H9 (cell line): ENCODE results near the gene DAAM2. TPM values are rescaled to one million over a fixed set of nuclear protein-coding genes. Genes with fewer than 3 reads are reported as not detected.

Experiments
- DNase-seq: peaks from one replicate; pipeline ENCODE4 v3.0.0-alpha.2; 2017
- H2AFZ ChIP-seq: one replicate; pipeline ENCODE4 v1.6.1; 2013; ENCODE audit warnings: mild to moderate bottlenecking, low read length, control low read depth, moderate library complexity
- H2AK5ac ChIP-seq: 2 replicates; pipeline ENCODE4 v1.6.1; 2013; ENCODE audit warnings: low read length, control low read depth, mixed read lengths; ENCODE audit not compliant: insufficient read length
- H2BK120ac ChIP-seq: one replicate; pipeline ENCODE4 v1.6.1; 2013; ENCODE audit warnings: low read depth, mild to moderate bottlenecking, low read length, control low read depth, inconsistent platforms; ENCODE audit not compliant: poor library complexity, severe bottlenecking
- H2BK12ac ChIP-seq: 2 replicates; pipeline ENCODE4 v1.6.1; 2013; ENCODE audit warnings: low read length, control low read depth, mixed read lengths, low read depth; ENCODE audit not compliant: insufficient read length
- H2BK15ac ChIP-seq: 2 replicates; pipeline ENCODE4 v1.6.1; 2013; ENCODE audit warnings: low read depth, low read length, control low read depth
- H2BK20ac ChIP-seq: one replicate; pipeline ENCODE4 v1.6.1; 2013; ENCODE audit warnings: low read depth, mild to moderate bottlenecking, low read length, control low read depth, inconsistent platforms; ENCODE audit not compliant: poor library complexity, severe bottlenecking
- H2BK5ac ChIP-seq: 2 replicates; pipeline ENCODE4 v1.6.1; 2013; ENCODE audit warnings: low read length, control low read depth, mixed read lengths; ENCODE audit not compliant: insufficient read length
- H3K14ac ChIP-seq: 2 replicates; pipeline ENCODE4 v1.6.1; 2013; ENCODE audit warnings: low read length, control low read depth; ENCODE audit not compliant: insufficient read depth
- H3K18ac ChIP-seq: 2 replicates; pipeline ENCODE4 v1.6.1; 2013; ENCODE audit warnings: low read depth, mild to moderate bottlenecking, mixed read lengths, low read length, control low read depth; ENCODE audit not compliant: insufficient read length
- H3K23ac ChIP-seq: 2 replicates; pipeline ENCODE4 v1.6.1; 2013; ENCODE audit warnings: low read length, control low read depth, mixed read lengths, low read depth; ENCODE audit not compliant: insufficient read length
- H3K23me2 ChIP-seq: 2 replicates; pipeline ENCODE4 v1.6.1; 2013; ENCODE audit warnings: low read depth, mild to moderate bottlenecking, mixed read lengths, low read length, control low read depth; ENCODE audit not compliant: insufficient read length, poor library complexity, severe bottlenecking
- H3K27ac ChIP-seq: 2 replicates; pipeline ENCODE4 v1.5.1; 2013; ENCODE audit warnings: low read length, control low read depth, mixed read lengths, low read depth; ENCODE audit not compliant: insufficient read length
- H3K27me3 ChIP-seq: 2 replicates; pipeline ENCODE4 v1.6.1; 2013; ENCODE audit warnings: low read length, control low read depth, inconsistent platforms; ENCODE audit not compliant: insufficient read depth
- H3K4ac ChIP-seq: 2 replicates; pipeline ENCODE4 v1.6.1; 2013; ENCODE audit warnings: low read depth, mild to moderate bottlenecking, control low read depth, inconsistent platforms, low read length, moderate library complexity
- H3K4me1 ChIP-seq: 2 replicates; pipeline ENCODE4 v1.6.1; 2013; ENCODE audit warnings: low read length, control low read depth, inconsistent platforms; ENCODE audit not compliant: insufficient read depth
- H3K4me2 ChIP-seq: 2 replicates; pipeline ENCODE4 v1.6.1; 2013; ENCODE audit warnings: low read length, control low read depth, mixed read lengths; ENCODE audit not compliant: insufficient read length, insufficient read depth
- H3K56ac ChIP-seq: 2 replicates; pipeline ENCODE4 v1.6.1; 2013; ENCODE audit warnings: low read depth, mild to moderate bottlenecking, mixed read lengths, low read length, control low read depth; ENCODE audit not compliant: insufficient read length
- H3K79me1 ChIP-seq: 2 replicates; pipeline ENCODE4 v1.6.1; 2013; ENCODE audit warnings: low read depth, mild to moderate bottlenecking, moderate library complexity, low read length, control low read depth, inconsistent platforms; ENCODE audit not compliant: insufficient read depth, poor library complexity, severe bottlenecking
- H3K79me2 ChIP-seq: 2 replicates; pipeline ENCODE4 v1.6.1; 2013; ENCODE audit warnings: low read length, control low read depth, inconsistent platforms; ENCODE audit not compliant: insufficient read depth
- H3K9ac ChIP-seq: 2 replicates; pipeline ENCODE4 v1.6.1; 2013; ENCODE audit warnings: low read length, control low read depth, mixed read lengths; ENCODE audit not compliant: insufficient read length; ENCODE audit errors: extremely low read depth
- H3K9me3 ChIP-seq: one replicate; pipeline ENCODE4 v1.6.1; 2013; ENCODE audit warnings: low read depth, low read length, inconsistent platforms; ENCODE audit not compliant: control insufficient read depth
- H3T11ph ChIP-seq: one replicate; pipeline ENCODE4 v1.6.1; 2013; ENCODE audit warnings: mild to moderate bottlenecking, low read length, control low read depth, inconsistent platforms
- H4K20me1 ChIP-seq: one replicate; pipeline ENCODE4 v1.6.1; 2013; ENCODE audit not compliant: control insufficient read depth, insufficient read length, insufficient read depth
- H4K5ac ChIP-seq: 2 replicates; pipeline ENCODE4 v1.6.1; 2013; ENCODE audit warnings: low read depth, mild to moderate bottlenecking, mixed read lengths, low read length, control low read depth; ENCODE audit not compliant: insufficient read length
- H4K8ac ChIP-seq: replicated peaks from 2 replicates; pipeline ENCODE4 v1.6.1; 2013; ENCODE audit warnings: low read length, control low read depth, mixed read lengths, low read depth; ENCODE audit not compliant: insufficient read length
- H4K91ac ChIP-seq: 2 replicates; pipeline ENCODE4 v1.6.1; 2013; ENCODE audit warnings: low read depth, mild to moderate bottlenecking, moderate library complexity, mixed read lengths, low read length, control low read depth; ENCODE audit not compliant: insufficient read length
- H3K27ac Mint-ChIP-seq, 3 experiments: 2 replicates in 2 of 3; 3 replicates in 1 of 3; pipeline ENCODE4 v1.8.0; 2020 to 2021; ENCODE audit warnings: mixed read lengths in 3 of 3, mild to moderate bottlenecking in 1 of 3, moderate library complexity in 1 of 3
- H3K27me3 Mint-ChIP-seq: 2 replicates; pipeline ENCODE4 v1.8.0; 2021; ENCODE audit warnings: low read depth, mild to moderate bottlenecking, moderate library complexity, mixed read lengths
- H3K36me3 Mint-ChIP-seq, 3 experiments: 2 replicates in 2 of 3; 3 replicates in 1 of 3; pipeline ENCODE4 v1.8.0; 2020 to 2021; ENCODE audit warnings: low read depth in 3 of 3, mixed read lengths in 3 of 3; ENCODE audit not compliant: insufficient read depth in 1 of 3
- H3K4me1 Mint-ChIP-seq, 2 experiments: 2 replicates each; pipeline ENCODE4 v1.8.0; 2020; ENCODE audit warnings: mixed read lengths in 2 of 2
- H3K4me3 Mint-ChIP-seq, 2 experiments: 2 replicates in 1 of 2; 3 replicates in 1 of 2; pipeline ENCODE4 v1.8.0; 2020 to 2021; ENCODE audit warnings: mild to moderate bottlenecking in 2 of 2, mixed read lengths in 2 of 2, moderate library complexity in 1 of 2
- H3K9me3 Mint-ChIP-seq, 2 experiments: 2 replicates in 1 of 2; 3 replicates in 1 of 2; pipeline ENCODE4 v1.8.0; 2020; ENCODE audit warnings: mild to moderate bottlenecking in 2 of 2, mixed read lengths in 2 of 2, moderate library complexity in 1 of 2
- WGBS: extraction: QIAGEN DNeasy Blood & Tissue Kit; methylation state at CpG from one replicate; pipeline ENCODE4 v1.1.7; 2013; ENCODE audit warnings: missing lambda C conversion rate, low lambda C conversion rate, mixed read lengths; ENCODE audit not compliant: insufficient read length; ENCODE audit errors: extremely low coverage; 5-methylcytosine and 5-hydroxymethylcytosine counted together
- total RNA-seq: library from RNA; stranded (reverse); gene quantifications from 2 replicates; pipeline ENCODE4 v1.2.1, GENCODE V29; 2021
- TF ChIP-seq, protein P1 (sequence below): fragments of 200-600 bp; sonication (generic); conservative IDR thresholded peaks from 3 replicates; pipeline ENCODE4 v1.8.0; 2021; ENCODE audit warnings: antibody characterized with exemption, mild to moderate bottlenecking

DAAM2 gene
- total RNA-seq, 1 experiment from 2014 or later, result 1.1 TPM

DNA sequence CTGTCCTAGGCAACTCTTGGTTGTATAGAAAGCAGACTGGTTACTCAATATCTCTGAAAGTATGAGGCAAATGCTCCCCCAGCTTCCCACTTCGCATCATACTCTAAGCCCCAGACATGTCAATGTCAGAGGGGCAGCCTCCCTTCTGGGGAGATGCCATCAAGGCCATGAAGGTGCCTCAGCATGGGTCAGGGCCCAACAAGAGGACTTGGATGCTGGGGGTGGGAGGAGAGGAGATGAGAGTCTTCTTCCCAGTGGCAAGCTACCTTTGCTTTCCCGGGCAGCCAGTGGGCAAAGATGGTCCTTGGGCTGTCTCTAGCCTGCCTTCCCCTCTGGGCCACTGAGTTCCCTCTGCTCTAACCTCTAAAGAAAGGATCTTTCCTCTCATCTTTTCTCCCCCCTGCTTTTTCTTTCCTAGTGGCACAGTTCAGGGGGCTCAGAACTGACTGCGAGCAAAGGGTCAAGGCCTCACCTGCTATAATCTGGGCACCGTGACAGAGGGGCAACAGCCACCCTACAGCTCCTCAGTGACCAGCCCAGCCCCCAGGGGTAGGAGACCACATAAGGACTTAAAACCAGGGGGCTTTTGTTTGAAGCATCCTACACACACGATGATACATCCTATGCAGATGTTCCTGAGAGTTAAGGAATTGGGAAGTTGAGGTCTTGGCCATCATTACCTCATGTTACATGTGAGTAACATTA lies 115.8 kb downstream of the DAAM2 start:
- Mint-ChIP-seq H3K4me1 (peaks cover 5 to 6% of the 10 kb centered on the region in 2 experiments; a peak in 2 of 4 replicates), H3K9me3 (no peaks in the 10 kb centered on the region)

More for the DNA sequence above, 115.8 kb downstream of the DAAM2 start:
- no peak for DNase-seq
- Histone ChIP-seq H3K23me2 (no peaks in the 10 kb centered on the region), H3K9me3 (no peaks in the 10 kb centered on the region), H3K4me2 (no peak overlapping the region), H3T11ph (no peak overlapping the region), H4K5ac (no peak overlapping the region), H4K20me1 (no peaks in the 10 kb centered on the region), H3K18ac (no peak overlapping the region), H3K27ac (no peak overlapping the region), H3K27me3 (no peaks in the 10 kb centered on the region; the same call in 1 of the 2 replicates), H2AFZ (no peak overlapping the region), H2BK20ac (no peak overlapping the region), H3K23ac (no peak overlapping the region), H2BK15ac (no peak overlapping the region), H4K91ac (no peak overlapping the region), H2AK5ac (no peak overlapping the region), H3K79me1 (no peaks in the 10 kb centered on the region), H2BK12ac (no peak overlapping the region), H3K4ac (no peak overlapping the region), H3K9ac (no peak overlapping the region), H2BK120ac (no peak overlapping the region), H3K14ac (no peak overlapping the region), H3K56ac (no peak overlapping the region), H4K8ac (no peak overlapping the region), H2BK5ac (no peak overlapping the region), H3K79me2 (no peaks in the 10 kb centered on the region; the same call in 1 of the 2 replicates), H3K4me1 (no peaks in the 10 kb centered on the region)
- no CpG with 5 or more reads among the region's 5 CpGs for WGBS
- H3K4me3 Mint-ChIP-seq, result no peak overlapping the region
- H3K36me3 Mint-ChIP-seq, result peaks cover 30 to 41% (median 34%) of the 10 kb centered on the region in 3 experiments
- no peak overlapping the region; a peak in 1 of 7 replicates for H3K27ac Mint-ChIP-seq
- TF ChIP-seq, protein P1, sequence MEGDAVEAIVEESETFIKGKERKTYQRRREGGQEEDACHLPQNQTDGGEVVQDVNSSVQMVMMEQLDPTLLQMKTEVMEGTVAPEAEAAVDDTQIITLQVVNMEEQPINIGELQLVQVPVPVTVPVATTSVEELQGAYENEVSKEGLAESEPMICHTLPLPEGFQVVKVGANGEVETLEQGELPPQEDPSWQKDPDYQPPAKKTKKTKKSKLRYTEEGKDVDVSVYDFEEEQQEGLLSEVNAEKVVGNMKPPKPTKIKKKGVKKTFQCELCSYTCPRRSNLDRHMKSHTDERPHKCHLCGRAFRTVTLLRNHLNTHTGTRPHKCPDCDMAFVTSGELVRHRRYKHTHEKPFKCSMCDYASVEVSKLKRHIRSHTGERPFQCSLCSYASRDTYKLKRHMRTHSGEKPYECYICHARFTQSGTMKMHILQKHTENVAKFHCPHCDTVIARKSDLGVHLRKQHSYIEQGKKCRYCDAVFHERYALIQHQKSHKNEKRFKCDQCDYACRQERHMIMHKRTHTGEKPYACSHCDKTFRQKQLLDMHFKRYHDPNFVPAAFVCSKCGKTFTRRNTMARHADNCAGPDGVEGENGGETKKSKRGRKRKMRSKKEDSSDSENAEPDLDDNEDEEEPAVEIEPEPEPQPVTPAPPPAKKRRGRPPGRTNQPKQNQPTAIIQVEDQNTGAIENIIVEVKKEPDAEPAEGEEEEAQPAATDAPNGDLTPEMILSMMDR, result no peak
- no peaks in the 10 kb centered on the region for H3K27me3 Mint-ChIP-seq
